DMS 273 (cell line): ENCODE measurements around the gene CTDSPL.

Experiments
- DNase-seq: peaks from one replicate; lab custom pipeline; 2025; ENCODE audit not compliant: unreplicated experiment; lab: John Stamatoyannopoulos, UW

CTDSPL gene

DNA sequence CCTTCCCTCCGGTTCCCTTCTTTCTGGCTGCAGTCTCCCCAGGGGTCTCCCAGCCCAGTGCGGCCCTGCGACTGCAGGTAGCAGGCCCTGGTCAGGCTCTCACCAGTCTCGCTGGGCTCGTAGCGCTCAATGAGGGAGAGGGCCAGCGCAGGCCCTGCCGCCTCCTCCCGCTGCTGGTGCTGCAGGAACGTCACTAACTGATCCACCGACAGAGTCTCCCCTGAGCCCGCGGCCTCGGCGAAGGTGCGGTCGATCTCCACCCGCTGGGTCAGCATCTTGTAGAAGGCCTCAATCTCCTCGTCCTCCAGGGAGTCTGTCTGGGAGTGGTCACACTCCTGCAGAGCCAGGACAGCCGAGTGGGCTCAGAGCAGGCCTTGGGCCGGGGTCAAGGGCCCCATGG is 149.4 kb downstream of the CTDSPL start:
- DNase-seq: no peak

DNA sequence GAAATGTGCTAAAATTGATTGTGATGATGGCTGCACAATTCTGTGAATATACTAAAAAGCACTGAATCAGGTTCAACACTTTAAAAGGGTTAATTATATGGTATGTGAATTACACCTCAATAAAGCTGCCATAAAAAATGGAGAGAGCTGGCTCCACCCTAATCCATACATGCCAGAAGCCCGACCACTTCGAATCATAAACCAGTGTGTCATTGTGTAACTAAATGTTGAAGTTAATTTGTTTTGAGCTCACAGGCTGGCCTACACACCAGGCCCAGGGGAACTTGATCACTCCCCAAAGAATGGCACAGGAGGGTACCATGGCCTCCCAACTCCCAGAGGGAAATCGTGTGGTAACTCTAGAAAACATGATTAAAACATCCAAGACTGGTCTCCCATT is 153.8 kb downstream of the CTDSPL start:
- no peak for DNase-seq

DNA sequence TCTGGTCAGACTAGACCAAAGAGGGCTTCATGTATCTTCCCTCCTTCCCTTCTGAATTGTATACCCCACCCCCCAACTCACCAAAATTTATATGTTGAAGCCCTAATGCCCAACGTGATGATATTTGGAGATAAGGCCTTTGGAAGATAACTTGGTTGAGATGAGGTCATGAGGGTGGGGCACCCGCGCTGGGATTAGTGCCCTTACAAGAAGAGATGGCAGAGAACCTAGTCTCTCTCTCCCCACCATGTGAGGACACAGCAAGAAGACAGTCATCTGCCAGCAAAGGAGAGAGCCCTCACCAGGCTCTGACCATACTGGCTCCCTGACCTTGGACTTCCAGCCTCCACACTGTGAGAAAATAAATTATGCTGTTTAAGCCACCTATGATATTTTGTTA is 154.3 kb downstream of the CTDSPL start:
- DNase-seq: no peak

DNA sequence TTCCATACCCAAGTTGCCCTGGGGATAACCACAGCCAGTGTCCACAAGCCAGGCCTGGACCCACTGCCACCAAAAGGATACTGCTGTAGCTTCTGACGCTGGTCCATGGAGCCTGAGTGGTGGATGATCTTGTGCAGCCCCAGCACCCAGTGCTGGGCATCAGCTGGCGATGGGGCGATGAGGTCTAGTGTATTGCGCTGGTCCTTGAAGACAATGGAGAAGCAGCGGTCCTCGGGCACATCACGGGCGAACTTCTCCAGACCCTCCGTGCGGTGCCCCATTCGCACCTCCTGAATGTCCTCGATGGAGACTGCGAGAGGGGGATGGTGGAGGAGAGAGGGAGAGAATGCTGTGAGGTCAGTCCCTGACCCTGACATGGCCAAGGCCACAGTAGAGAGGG is 154.7 kb downstream of the CTDSPL start:
- DNase-seq: no peak

DNA sequence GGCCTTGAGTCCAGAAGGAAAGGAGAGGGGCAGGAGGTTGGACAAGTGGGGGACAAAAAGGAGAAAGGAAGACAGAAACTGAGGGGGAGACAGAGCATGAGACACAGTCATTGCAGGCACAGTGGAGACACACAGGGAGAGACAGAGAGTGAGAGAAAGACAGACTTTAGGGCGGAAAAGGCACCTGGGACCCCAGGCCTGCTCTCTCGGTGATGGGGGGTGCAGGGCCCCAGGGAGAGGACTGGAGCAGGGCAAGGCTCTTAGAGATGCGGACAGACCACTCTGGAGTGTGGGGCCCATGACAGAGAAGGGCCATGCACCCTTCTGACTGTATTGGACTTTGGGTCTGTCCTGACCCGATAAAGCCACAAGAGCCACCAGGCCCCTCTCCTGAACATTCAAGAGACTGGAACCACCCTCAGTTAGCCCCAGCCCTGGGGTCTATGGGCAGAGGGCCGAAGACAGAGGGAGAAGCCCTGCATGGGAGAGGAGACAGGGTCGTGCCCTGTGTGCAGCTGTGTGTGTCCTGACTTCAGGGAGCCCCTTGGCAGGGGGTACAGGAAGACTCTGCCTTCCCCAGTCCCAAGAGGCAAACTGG is 155.3 kb downstream of the CTDSPL start:
- no peak for DNase-seq

DNA sequence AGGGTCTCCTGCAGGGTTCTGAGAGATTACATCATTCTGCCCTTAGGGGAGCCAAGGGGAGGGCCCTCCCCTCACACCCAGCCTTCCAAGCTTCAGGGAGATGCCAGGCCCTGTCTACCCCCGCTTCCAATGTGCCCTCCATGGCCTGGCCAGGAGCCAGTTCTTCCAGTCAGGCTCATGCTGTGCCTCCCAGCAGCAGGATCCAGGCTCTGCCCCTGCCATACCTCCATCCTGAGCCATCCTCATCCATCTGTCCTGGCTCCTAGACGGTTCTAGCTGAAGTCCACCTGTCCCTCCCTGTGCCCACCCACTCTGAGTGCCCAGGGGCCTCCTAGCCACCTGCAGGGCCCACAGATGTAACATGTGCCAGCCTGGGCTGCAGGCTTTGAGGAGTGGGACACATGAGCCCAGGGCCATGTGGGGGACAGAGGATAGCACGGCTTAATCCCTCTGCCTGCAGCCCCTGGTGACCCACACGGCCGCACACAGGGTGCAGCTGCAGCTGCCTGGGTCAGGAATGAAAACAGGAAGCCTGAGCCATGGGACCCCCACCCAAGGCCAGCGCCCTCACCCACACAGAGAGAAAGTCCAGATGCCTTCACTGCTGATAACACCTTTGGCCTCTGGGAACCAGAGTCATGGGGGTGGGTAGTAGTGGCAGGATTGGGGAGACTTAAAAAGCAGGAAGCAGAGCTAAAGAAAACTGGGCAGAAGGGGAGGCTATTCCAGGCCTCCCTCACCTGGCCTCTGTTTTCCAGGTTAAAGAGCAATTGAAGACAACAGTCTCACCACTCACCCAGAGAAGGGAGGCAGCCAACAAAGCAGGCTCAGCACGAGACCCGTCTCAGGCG is 156.0 kb downstream of the CTDSPL start:
- DNase-seq: peak; percentile 55

DNA sequence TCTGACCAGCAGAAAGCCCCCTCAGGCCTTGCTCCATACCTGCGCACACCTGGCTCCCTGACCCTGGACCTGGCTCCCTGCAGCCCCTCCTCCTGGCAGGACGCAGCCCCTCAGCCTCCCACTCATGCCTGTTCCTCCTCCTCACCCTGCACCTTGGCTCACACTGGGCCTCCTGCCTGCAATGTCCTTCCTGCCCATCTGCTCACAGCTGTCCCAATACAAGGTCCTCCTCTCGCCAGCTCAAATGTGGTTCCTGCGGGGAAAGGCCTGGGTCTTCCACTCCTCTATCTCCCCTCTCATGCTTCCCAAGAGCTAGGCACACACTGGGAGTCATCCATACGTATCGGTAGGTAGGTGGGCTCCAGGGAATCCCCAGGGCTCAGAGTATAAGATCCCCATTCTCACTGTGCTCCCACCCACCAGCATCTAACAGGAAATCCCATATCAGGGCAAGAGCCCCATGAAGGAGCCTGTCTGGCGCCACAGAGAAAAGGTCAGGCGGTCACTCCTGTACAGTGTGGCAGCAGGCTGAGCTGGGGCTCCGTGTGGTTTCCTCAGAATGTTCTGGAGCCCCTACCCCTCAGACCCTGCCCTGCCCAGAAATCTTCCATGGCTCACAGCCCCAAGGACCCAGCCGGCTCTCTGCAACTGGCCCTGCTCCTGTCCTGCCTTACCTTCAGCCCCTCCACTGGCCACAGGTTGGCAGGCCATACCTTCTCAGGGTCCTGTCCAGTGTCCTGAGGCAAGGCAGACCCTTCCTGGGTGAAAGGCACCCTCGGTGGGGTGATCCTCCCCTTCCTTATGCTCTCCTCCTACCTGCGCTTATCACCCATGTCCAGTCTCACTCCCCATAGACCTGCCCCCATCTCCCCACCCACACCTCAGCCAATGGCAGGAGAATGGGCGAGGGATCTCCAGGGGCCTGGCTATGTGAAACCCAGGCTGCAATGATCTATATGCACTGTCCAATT is 156.9 kb downstream of the CTDSPL start:
- no peak for DNase-seq

DNA sequence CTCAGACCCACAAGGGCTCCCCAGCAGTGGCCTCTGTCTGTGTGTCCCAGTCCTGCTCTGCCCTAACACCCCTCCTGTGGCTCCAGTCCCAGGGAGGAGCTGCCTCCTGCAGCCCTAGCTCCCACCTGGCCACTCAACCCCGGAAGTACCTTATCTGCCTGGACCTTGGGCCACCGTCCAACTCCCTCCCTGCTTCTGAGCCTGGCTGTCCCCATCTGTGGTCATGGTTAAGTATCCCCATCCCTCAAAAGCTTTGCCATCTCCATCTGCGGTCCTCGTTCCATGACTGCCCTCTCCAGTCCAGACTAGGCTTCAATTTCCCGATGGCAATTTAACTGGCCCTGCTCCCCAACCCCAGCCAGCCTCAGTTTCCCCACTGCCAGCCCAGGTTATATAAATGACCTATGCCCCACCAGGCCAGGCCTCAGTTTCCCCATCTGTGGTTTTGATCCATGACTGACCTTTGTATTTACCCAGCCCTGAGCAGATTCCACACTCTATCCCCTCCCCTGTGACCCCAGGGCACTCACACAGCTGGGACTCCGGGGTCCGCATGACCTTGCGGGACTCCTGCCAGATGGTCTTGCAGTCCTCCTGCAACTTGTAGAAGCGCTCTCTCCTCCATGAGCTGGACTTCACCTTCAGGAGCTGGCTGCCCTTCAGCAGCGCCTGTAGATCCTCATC is 158.1 kb downstream of the CTDSPL start:
- no peak for DNase-seq

DNA sequence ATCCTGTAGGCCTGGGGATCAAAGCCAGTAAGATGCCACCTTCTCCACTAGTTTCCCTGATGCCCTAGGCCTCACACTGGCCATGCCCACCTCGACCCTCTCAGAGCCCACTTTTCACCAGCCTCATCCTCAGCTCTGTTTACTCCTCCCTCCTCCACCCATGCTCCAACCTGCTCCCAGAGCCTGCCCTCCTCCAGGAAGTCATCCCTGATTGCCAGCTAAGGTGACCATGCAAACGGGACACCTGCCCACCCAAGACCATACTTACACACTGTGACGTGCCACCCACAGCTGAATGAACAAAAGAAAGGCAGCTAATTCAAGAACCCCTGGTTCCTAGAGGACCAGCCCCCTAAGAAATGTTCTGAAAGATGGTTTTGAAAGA is 158.7 kb downstream of the CTDSPL start:
- no peak for DNase-seq

DNA sequence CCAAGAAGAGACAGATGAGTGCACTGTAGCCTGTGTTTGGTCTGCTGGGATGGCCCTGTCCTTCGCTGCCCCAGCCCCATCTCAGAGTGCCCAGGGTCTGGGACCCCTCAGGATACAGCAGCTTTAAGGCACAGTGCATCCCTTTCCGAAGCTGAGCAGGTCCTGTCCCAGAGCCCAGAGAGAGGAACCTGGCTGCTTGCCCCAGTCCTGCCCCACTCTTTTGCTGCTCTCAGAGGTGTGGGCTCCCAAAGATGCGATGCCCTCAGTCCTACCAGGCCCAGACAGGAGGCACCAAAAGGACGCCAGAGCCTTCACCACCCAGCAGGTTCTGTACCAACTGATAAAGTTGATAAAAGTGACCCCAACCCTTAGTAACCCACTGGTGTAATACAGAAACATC is 159.5 kb downstream of the CTDSPL start:
- no peak for DNase-seq

DNA sequence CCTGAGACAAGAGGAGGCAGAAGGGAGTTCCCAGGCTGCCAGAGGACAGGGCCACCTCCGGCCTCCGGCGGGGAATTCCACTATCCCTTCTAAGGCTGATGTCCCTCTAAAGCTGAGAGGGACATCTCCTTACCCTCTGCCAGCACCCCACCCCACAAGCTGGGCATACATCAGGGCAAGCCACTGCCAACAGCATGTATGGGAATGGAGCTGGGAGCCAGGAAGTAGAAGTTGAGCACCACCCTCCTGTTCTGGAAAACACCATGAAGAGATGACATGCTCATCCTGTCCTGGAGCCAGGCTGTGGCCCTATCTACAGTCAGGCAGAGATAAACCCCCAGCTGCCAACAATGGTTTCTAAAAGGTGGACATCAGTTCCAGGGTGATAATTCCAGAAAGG is 160.6 kb downstream of the CTDSPL start:
- DNase-seq: no peak

DNA sequence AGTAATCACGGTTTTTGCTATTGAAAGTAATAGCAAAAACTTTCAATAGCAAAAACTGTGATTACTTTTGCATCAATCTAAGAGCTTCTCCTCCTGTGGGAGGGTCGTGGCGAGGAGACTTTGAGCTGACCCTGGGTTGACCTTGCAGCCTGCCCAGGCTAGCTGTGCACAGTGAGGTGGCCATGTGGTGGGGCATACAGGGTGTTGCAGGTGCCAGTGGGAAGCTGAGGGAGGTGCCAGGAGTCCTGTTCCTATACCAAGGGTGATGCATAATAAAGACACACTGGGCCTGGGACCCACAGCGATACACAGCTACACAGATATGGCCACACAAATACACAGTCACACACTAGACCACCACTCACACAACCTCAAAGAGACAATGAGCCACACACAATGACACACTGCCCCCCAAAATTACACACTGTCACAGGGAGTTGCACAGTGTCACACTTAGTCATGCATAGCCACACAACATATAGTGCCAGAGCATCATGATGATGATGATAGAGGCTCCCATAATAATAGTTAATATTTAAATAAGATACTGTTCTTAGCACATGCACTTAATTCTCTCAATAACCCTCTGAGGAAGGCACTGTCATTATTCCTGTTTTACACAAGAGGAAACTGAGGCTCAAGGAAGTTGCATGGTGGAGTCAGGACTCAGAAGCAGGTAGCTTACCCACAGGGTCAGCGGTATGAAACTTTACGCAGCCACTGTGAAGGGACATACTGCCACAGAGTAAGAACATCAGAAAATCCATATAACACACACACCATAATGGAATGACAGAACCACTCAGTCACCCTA is 161.4 kb downstream of the CTDSPL start:
- no peak for DNase-seq

DNA sequence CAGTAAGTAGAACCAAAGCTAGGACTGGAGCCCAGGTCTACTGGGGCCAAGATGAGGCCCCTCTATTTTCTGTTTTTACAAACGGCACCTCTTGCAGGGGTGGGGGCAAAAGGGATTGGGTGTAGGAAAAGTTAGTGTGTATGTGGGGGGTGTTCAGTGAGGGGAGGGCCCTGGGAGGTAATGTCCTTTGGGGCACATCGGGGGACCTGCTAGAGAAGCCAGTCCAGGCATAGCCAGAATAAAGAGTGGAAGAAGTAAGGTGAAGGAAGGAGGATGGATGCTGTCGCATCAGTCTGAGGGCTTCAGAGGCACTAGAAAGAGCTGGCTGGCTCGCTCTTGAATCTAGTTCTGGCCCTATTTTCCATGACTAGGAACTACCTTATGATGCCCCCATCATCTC is 165.2 kb downstream of the CTDSPL start:
- DNase-seq: no peak

DNA sequence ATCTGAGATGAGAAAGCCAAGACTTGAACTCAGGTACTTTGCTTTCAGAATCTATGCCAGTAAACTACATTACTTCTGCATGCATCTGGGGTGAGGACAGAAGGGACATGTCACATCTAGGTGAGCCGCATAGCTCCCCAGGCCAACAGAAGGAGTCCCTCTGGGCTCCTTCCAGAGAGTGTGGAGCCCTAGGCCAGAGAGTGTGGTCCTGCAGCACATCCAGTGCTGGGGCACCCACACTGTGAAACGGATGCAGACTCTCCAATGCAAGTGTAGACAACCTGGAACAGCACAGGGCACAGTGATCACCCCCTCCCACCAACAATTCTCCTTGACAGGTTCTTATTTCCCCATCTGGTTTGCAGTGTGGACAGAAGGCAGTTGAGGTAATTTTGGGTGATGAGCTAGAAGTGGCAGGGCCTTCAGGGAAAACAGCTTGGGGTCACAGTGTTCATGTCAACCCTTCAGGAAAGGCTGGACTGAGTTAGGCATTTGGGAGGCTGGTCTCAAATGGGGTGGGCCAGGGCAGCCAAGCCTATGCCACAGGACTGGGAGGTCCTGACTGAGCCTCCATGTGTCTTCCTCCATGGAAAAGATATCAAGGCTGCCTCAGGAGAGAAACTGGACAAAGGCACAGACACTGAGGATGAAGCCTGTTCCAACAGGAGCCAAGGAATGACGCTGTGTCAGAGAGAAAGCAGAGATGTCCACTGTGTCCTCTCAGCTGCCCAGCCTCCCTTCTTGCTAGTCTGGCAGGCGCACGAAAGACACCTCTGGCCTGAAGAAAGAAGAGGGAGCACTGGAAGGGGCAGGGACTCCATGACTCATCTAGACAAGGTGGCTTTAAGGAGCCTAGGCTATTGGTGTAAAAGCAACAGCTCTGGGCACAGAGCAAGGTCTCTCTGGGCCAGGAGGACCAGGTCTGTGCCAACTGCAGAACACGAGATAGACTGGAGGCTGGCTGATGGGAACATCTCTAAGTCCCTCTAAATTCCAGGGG is 166.1 kb downstream of the CTDSPL start:
- no peak for DNase-seq

DNA sequence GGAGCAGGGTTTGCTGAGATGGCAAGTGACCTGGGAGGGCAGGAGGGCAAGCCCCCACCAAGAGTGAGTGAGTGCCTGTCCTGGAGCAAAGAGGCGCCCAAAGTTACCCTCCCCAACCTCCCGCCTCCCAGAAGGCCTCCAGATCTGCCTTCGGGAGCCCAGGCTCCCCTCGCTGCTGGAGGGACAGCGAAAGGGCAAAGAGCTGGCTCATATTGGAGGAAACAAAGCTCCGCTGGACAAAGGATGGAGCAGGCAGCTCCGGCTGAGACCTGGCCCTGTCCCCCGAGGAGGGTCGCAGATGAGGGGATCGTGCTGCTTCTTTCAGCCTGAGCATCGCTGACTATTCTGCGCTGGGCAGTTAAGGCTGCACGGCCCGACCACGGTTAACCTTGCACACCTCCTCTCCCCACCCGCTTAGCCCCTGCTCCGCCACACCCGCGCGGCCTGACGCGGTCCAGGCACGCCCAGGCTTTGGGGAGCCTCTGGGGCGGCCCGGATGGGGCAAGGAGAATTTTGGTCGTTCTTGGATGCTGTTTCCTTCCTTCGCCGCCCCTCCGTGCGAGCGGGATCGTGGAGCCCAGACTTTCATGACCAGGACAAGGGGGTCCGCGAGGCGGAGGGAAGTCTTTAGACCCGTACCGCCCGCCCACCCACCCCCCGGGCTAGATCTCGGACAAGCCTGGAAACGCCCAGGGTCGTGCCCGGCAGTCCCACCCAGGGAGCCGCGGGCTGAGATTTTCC is 167.1 kb downstream of the CTDSPL start:
- DNase-seq: no peak

DNA sequence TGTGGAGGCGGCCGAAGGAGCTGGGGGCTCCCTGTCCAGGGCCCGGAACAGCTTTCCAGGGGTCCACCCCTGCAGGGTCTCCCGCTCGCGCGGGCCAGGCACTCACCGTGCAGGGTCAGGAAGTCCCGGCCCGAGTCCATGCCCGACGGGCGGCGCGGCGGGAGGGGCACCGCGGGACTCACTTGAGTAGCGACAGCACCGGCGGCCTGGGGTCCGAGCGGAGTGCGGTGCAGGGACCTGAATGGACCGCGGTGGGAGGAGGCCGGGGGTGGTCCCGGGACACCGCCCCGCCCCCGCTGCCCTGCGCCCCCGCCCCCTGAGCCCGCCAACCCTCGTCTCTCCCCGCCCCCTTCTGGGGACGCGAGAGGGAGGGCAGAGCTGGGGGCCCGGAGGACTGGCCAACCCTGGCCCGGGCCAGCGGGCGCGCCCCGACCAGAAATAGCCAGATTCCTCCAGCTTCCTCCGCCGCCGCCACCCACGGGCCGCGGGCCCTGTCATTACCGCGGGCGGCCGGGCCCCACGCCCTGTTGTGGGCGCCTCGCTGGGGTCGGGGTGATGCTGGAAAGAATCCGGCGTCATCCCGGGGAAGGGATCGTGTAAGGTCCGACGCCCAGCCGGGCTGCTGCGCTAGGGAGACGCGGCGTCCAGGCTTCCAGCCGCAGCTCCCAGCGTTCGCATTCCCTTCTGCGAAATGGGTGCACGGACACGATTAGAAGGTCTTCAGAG is 167.9 kb downstream of the CTDSPL start, which contains the start of gene PLCD1:
TSS of gene PLCD1 (minus strand) at position 243 of the 726 bp plus-strand sequence. CDS start at position 140, 103 bp downstream.
- DNase-seq: no peak
